Myocyte (in vitro differentiated cells): Measurements from ENCODE around the gene MDH1. TPM values are rescaled to one million over a fixed set of nuclear protein-coding genes. Genes with fewer than 3 reads are reported as not detected.
"Not testable (repeated sequence)": the region's sequence is repeated elsewhere in the genome, so short reads cannot be mapped to it uniquely, and the experiment has no call there.

ENCODE experiments used
- DNase-seq: peaks from one replicate; pipeline ENCODE4 v3.0.0-alpha.2; 2012; ENCODE audit warnings: low read depth
- total RNA-seq: library from RNA; depleted of rRNA; stranded (reverse); fragments of >200 nt; gene quantifications from 2 replicates; pipeline ENCODE4 v1.2.3, GENCODE V29; 2014

Gene MDH1
- total RNA-seq, 1 donor from 2014 or later = 256 TPM

- no peak for DNase-seq
Measured at GRCh38 chr2:63587814-63588384, 864 bp upstream of the MDH1 start.

DNA sequence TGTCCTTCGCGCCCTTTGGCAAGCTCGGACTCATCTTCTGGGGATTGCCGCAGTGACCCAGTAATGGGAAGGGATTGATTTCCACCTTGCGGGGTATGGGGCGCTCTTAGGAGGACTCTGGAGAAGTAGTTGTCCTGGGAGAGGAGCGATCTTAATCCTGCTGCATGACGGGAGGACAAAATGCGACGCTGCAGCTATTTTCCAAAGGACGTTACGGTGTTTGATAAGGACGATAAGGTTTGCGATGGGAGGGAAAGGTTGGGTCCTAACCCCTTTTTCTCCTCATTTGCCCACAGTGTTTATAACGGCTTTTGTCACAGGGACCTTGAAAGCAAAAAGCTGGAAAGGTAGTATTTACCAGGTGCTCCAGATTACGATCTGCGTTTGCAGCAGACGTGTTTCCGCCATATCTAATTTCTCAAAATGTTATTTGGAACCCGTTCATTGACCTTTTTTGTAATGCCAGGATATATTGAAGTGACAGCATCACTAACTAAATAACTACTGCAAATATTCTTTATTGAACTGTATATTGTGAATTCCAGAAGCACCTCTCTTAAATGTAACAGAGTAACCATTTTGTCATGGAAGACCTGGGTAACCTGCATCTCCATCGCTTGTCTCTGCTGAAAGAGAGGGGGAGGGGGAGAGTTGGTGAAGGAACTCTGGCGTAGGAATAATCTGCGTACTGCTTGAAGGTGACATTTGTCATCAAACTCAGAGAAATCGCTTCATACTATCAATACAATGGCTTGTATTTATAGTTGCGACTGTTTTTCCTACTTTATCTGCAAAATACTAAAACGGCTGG is 590 bp downstream of the MDH1 start:
- DNase-seq = no peak

DNA sequence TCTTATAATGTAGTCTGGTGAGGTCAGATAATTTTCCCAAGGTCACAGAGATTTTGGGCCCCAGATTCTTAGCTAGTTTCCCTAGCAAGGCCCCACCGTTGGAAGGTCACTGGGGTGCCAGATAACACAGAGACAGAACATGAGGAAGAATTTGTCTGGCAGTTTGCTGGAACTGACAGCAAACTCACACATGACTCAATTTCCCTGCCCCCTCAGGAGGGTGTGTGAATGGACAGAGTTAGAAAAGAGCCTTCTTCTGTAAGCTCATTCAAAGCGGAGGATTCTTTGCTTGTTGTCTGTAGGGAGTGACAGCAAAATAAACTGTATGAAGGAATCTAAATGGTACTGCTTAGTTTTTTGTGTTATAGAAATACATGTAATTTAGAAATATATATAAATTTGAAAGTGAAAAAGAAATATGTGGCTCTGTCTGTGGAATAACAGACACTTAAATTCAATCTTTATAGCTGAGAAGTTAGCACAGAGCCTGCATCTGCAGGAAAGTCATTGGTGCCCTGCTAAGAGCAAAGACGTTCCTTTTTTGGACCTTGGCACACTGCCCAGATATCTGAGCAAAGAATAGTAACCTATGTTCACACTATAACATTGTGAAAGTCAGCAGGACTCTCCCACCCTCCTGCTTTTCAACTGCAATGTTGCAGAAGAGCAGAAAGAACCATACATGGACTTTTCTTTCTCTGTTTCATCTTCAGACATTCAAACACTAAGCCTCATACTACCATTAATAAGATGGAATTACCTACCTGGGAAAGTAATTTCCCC is 2.1 kb downstream of the MDH1 start:
- DNase-seq = peak; percentile 7

DNA sequence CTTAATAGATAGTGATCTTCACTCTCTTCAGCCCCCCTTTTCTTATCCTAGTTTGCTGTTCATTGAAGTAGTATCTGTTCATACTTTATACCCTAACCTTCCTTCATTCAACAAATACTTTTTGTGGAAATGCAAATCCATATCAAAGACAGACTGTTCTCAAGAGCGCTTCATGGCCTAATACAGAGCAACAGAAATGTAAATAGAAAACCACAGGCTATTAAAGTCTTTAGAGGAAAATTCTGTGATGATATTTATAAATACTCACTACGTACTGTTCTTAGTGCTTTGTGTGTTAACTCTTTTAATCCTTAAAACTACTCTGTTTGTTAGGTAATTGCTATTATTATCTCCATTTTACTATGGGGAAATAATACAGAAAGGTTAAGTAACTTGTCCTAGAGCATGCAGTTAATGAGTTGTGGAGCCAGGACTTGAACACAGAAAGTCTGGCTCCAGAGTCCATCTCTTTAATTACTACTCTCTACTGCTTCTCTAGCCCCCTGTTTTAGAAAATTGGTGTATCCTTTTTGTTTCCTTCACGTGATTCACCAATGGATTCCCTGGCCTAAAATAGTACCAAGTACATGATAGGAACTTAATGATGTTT is 2.9 kb downstream of the MDH1 start:
- DNase-seq = no peak

DNA sequence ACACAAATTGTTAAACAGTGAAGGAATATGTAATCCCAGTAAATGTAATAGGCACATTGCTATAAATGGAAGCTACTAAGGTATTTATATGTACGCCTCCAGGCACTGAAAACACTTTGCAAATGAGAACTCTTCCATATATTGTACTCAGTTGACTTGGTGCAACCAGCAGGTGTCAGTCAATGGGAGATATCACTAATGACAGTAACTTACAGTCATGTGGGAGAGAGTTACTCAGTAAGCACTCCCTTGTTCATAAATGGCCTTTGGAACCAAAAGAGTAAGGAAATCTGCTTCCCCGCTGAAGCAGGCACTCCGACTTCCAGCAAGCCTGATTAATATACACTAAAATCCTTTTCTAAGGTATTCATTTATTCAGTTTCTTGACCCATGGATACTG is 5.9 kb downstream of the MDH1 start:
- no peak for DNase-seq

DNA sequence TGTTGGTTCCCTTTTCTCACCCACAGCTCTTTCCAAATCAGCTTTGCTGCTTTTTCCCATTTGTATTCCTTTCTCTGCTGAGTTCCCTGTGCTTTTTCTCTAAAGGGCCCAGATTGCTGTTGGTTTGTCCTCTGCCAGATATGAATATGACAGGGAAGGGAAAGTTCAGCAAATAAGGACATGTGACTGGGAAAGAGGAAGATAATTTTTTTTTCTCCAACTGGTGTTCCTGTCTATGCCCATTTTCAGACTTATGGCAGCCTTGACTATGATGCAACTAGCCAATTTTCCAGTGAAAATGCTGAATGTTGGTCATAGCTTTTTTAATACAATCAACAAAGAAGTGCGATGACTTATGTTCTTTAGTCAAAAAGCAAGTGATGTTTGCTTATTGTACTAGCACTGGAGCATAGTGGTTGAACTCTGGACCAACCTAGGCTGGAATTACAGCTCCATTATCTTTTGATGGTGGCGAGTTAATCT is 7.7 kb downstream of the MDH1 start:
- no peak for DNase-seq

DNA sequence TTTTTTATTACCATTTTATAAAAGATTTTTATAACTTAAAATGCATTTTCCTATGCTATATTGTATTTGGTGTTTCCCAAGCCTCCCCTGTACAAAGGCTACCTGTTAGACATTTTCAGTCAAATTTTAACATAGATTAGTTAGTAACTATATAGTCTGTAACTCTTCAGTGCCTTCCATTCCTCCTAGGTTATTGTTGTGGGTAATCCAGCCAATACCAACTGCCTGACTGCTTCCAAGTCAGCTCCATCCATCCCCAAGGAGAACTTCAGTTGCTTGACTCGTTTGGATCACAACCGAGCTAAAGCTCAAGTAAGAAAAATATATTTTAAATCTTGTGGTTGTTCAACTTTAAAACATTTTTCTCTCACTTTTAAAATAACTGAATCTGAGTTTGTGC is 10.2 kb downstream of the MDH1 start:
- no peak for DNase-seq

- no peak for DNase-seq
Measured at GRCh38 chr2:63600881-63601460, 12.2 kb downstream of the MDH1 start.

DNA sequence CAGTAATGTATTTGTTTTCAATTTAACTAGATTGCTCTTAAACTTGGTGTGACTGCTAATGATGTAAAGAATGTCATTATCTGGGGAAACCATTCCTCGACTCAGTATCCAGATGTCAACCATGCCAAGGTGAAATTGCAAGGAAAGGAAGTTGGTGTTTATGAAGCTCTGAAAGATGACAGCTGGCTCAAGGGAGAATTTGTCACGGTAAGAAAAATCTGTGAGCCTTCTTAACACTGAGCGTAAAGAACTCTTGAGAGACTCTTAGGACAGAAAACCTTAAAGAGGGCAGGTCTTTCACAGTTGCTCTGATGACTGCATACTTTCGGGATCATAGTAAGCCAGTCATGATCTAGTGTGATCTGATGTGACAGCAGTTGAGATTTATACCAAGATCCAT is 15.9 kb downstream of the MDH1 start:
- DNase-seq = no peak

DNA sequence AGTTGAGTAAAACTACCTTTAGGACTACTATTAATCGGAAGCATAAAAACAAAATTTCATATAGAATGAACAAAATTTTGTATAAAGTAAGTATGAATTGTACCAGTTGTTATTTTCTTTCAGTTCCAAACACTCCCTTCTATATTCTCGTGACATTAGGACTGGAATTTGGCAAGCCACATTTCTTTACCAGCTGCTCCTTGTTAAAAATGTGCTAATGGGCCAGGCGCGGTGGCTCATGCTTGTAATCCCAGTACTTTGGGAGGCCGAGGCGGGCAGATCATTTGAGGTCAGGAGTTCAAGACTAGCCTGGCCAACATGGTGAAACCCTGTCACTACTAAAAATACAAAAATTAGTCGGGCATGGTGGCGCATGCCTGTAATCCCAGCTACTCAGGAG is 20.1 kb downstream of the MDH1 start:
- DNase-seq = peak; percentile 36

GRCh38 chr2:63610525-63610924 is 21.8 kb downstream of the MDH1 start:
- DNase-seq = no peak

GRCh38 chr2:63613391-63613901 is 24.7 kb downstream of the MDH1 start:
- DNase-seq = no peak

- no peak for DNase-seq
Measured at GRCh38 chr2:63614448-63614968, 25.7 kb downstream of the MDH1 start.

DNA sequence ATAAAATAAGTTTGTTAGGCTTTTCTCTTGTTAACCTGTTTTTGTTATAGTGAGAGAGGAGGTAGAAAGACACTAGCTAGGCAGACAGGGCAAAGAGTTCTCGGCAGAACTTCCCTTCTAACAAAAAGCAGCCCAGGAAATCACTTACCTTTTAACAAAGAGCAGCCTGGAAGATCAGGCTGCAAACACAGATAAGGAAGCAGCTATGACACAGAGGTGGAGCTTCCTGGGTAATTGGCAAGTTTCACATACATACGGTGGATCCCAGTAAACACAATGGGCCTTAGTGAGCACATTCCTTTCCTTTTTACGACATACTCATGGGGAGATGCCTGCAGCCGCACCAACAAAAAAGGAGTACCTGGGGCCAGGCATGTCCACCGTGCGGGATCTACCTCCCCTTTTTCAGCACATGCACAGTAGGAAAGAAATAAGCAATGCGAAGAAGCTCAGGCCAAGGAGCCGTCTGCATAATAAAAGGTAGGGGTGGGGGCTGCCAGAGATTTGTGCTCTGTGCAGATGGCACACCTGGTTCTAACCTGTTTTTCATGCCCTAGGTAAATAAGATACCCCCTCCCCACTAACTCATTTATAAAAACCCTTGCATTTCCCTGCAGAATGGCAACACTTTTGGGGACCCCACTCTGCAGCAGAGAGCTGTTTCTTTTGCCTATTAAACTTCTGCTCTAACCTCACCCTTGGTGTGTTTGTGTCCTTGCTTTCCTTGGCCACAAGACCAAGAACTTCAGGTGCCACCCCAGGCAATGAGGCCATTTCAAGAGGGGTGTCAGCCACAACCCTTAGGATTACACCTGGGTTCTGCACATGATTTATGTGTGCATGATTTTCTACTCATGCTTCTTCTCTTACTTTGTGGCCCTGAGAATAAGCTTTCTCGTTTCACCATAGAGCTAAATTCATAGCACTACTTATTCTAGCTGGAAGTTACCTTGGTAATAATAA is 26.5 kb downstream of the MDH1 start:
- DNase-seq = no peak

- no peak for DNase-seq
Measured at GRCh38 chr2:63617366-63617765, 28.6 kb downstream of the MDH1 start.

DNA sequence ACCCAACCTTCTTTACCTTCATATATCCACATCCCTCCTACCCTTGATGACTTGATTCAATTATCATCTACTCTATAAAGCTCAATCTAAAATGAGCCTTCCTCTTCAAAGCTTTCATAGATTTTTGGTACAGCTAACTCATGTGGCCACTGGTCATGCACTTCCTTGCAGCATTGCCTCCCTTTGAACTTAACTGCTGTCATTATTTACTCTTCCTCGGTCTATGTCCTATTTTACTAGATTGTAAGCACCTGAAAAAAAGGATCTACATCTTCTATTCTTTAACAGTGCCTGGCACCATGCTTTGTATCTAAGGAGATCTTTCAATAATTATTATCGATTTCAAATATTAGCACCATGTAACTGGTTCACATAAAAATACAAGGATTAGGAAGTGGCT is 30.6 kb downstream of the MDH1 start:
- DNase-seq = no peak

DNA sequence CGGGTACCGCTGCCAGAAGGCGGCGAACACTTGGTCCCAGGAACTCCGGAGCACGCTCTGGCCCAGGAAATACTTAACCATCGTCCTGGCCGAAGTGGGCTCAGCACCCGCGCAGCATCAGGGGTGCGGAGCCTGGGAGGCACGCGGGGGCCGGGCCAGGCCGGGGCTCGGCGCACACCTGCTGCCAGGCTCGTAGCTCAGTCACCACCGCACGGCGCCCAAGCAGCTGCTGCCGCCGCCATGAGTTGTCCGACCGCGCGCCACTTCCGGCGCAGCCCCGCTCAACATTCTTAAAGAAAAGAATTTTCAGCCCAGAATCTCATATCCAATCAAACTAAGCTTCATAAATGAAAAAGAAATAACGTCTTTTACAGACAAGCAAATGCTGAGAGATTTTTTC is 34.0 kb downstream of the MDH1 start:
- no peak for DNase-seq

- DNase-seq = not testable (repeated sequence)
Measured at GRCh38 chr2:63623763-63624162, 35.0 kb downstream of the MDH1 start.

GRCh38 chr2:63627866-63628265 is 39.1 kb downstream of the MDH1 start:
- no peak for DNase-seq
